ENCODE data around the gene FBN3. TPM values are rescaled to one million over a fixed set of nuclear protein-coding genes. Genes with fewer than 3 reads are reported as not detected.
A peak's percentile ranks its signal among the peaks of the same experiment; 100 is the strongest.

The FBN3 gene
- polyA plus RNA-seq, 3 donors, result not detected

DNA sequence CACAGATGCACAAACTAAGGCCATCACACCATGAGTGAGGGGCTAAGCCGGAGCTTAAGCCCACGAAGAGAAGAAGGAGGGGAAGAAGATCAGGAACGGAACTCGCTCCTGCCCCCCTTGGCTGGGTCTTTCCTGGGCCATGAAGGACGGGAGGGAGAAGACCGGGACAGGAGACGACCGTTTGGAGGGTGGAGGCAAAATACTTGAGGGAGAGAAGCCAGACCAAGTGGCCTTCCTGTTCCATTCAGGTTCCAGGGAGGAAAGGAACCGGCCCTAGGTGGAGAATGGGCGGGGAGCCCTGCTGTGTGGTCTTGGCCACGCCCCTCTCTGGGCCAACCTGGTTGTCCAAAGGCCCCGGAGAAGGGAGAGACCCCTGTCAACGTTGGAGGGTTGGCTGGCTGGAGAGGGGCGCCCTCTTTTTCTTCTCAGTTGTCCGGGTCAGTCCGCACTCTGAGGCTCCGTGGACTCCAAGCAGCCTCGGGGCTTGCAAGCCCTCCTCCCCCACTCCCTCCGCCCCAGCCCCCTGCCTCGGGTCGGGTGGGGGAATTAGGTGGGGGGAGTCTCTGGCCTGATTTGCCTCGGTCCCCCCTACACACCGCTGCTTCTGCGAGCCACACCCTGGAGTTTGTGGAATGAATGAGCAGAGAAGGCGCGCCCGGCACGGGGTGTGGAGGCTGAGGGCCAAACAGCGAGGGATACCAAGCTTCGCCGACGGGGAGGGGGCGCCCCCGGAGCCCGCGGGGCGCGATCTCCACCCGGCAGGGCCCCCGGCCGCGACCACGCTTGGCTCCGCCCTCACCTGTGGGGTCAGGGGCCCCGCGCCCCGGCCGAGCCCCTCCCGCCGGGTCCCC, 757 bp downstream of the FBN3 start:
- Mint-ChIP-seq H3K27me3 (ENCODE audit: low read depth in 3 of 3) (peaks cover 50 to 75% (median 64%) of the 10 kb centered on the region in 3 donors), H3K36me3 (no peaks in the 10 kb centered on the region), H3K27ac (no peak overlapping the region), H3K9me3 (peaks cover 0 to 8% (median 2%) of the 10 kb centered on the region in 7 donors), H3K4me3 (peak overlapping the region in 1 of 2 donors; percentile 83), H3K4me1 (peaks cover 4% of the 10 kb centered on the region)
- no peak overlapping the region for H3K4me3 ChIP-seq (replicated peaks in 1 of 3; ENCODE audit: low read depth in 2 of 3, low read length in 3 of 3)
- no peak overlapping the region for H2AFZ ChIP-seq (ENCODE audit: insufficient read depth, low read depth, low read length, poor library complexity, severe bottlenecking)
- no peak for DNase-seq
- no peaks in the 10 kb centered on the region for H3K4me1 ChIP-seq (ENCODE audit: control insufficient read depth in 1 of 2, insufficient read depth in 2 of 2, low read length in 2 of 2)
- H3K79me2 ChIP-seq (ENCODE audit: insufficient read depth, low read length), result no peaks in the 10 kb centered on the region
- H3K4me2 ChIP-seq (replicated peaks; ENCODE audit: extremely low read depth, low read length, poor library complexity, severe bottlenecking), result no peak overlapping the region
- H3K27ac ChIP-seq (ENCODE audit: low read depth in 1 of 2, low read length in 2 of 2), result no peak overlapping the region
- WGBS (ENCODE audit: insufficient coverage), result 2% methylated on average over 28 of the region's 50 CpGs
- H4K20me1 ChIP-seq (ENCODE audit: insufficient read depth, low read length), result no peaks in the 10 kb centered on the region
- no peak for TF ChIP-seq CTCF (IDR thresholded peaks at IDR 0.05)
- peaks cover 19 to 47% of the 10 kb centered on the region in 2 donors for H3K27me3 ChIP-seq (ENCODE audit: control insufficient read depth in 2 of 2, insufficient read depth in 2 of 2, low read length in 2 of 2)
- H3K9me3 ChIP-seq (replicated peaks in 1 of 2; ENCODE audit: control insufficient read depth in 1 of 2, insufficient read depth in 1 of 2, low read length in 2 of 2), result peaks cover 0 to 4% of the 10 kb centered on the region in 2 donors
- H3K9ac ChIP-seq (ENCODE audit: insufficient read depth, low read length, poor library complexity, severe bottlenecking), result no peak overlapping the region
- no peaks in the 10 kb centered on the region for H3K36me3 ChIP-seq (replicated peaks in 1 of 2; ENCODE audit: control insufficient read depth in 1 of 2, insufficient read depth in 2 of 2, low read length in 2 of 2)
- intact Hi-C loops (cut with micrococcal nuclease), result no loop called here

DNA sequence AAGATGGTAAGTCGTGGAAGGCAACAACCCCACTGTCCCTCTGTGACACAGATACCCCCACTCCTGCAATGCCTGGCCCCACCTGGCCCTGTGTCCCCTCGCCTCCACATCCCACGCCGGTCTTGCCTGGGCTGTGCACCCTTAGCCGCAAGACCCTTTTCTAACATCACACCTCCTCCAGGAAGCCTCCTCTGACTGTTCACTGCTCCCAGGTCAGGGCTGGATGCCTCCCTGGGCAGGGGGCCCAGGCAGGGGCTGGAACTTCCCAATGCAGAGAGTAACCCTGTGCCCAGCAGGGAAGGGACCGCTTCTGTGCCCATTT, 1.3 kb downstream of the FBN3 start:
- Mint-ChIP-seq H3K9me3 (peaks cover 0 to 8% (median 2%) of the 10 kb centered on the region in 7 donors), H3K4me1 (peaks cover 4% of the 10 kb centered on the region), H3K27ac (no peak overlapping the region), H3K27me3 (ENCODE audit: low read depth in 3 of 3) (peaks cover 51 to 75% (median 66%) of the 10 kb centered on the region in 3 donors), H3K4me3 (peak overlapping the region in 1 of 2 donors; percentile 83), H3K36me3 (no peaks in the 10 kb centered on the region)
- intact Hi-C loops (cut with micrococcal nuclease), result no loop called here
- Histone ChIP-seq H3K4me1 (ENCODE audit: control insufficient read depth in 1 of 2, insufficient read depth in 2 of 2, low read length in 2 of 2) (no peaks in the 10 kb centered on the region), H3K27ac (ENCODE audit: low read depth in 1 of 2, low read length in 2 of 2) (no peak overlapping the region), H4K20me1 (ENCODE audit: insufficient read depth, low read length) (no peaks in the 10 kb centered on the region), H2AFZ (ENCODE audit: insufficient read depth, low read depth, low read length, poor library complexity, severe bottlenecking) (no peak overlapping the region), H3K36me3 (replicated peaks in 1 of 2; ENCODE audit: control insufficient read depth in 1 of 2, insufficient read depth in 2 of 2, low read length in 2 of 2) (no peaks in the 10 kb centered on the region), H3K4me3 (replicated peaks in 1 of 3; ENCODE audit: low read depth in 2 of 3, low read length in 3 of 3) (no peak overlapping the region), H3K27me3 (ENCODE audit: control insufficient read depth in 2 of 2, insufficient read depth in 2 of 2, low read length in 2 of 2) (peaks cover 19 to 47% of the 10 kb centered on the region in 2 donors), H3K9ac (ENCODE audit: insufficient read depth, low read length, poor library complexity, severe bottlenecking) (no peak overlapping the region), H3K9me3 (replicated peaks in 1 of 2; ENCODE audit: control insufficient read depth in 1 of 2, insufficient read depth in 1 of 2, low read length in 2 of 2) (peaks cover 0 to 4% of the 10 kb centered on the region in 2 donors), H3K4me2 (replicated peaks; ENCODE audit: extremely low read depth, low read length, poor library complexity, severe bottlenecking) (no peak overlapping the region), H3K79me2 (ENCODE audit: insufficient read depth, low read length) (no peaks in the 10 kb centered on the region)
- DNase-seq, result no peak
- no peak for TF ChIP-seq CTCF (IDR thresholded peaks at IDR 0.05)
- WGBS (ENCODE audit: insufficient coverage), result no CpG with 5 or more reads among the region's 6 CpGs
